A673 (cell line): Measurements from ENCODE around the gene GNAT2.

ENCODE experiments used
- EZH2 ChIP-seq: fragments of 200-600 bp; sonication (generic); IDR thresholded peaks from 2 replicates; pipeline ENCODE4 v1.6.1; 2017; ENCODE audit warnings: borderline replicate concordance, low read depth, mild to moderate bottlenecking, mixed read lengths, antibody characterized with exemption, low read length; ENCODE audit not compliant: poor library complexity, severe bottlenecking
- TF ChIP-seq, protein P1 (sequence below): fragments of 300-800, 200-600 bp; sonication (generic); conservative IDR thresholded peaks from 2 replicates; pipeline ENCODE4 v1.5.1; 2017; ENCODE audit warnings: low read depth, mild to moderate bottlenecking, antibody characterized with exemption, low read length, moderate library complexity, mixed read lengths

DNA sequence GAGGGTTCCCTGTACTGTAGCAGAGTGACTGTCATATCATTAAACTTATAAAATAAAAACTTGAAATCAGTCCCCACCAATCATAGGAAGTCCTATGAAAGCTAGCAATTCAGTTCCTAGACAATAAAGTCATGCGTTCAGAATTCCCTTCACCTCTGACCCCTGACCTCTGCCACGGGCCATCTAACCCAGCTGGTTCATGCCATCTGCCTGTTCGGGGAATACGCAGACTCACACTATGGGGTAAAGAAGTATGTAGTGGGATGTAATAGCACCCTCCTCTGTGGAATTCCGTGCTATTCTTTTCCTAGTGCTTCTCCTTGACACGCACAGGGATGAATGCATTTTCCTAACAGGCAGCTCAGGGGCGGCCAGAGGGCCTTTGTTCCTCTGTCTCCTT is 38.6 kb upstream of the GNAT2 start:
- TF ChIP-seq, protein P1, sequence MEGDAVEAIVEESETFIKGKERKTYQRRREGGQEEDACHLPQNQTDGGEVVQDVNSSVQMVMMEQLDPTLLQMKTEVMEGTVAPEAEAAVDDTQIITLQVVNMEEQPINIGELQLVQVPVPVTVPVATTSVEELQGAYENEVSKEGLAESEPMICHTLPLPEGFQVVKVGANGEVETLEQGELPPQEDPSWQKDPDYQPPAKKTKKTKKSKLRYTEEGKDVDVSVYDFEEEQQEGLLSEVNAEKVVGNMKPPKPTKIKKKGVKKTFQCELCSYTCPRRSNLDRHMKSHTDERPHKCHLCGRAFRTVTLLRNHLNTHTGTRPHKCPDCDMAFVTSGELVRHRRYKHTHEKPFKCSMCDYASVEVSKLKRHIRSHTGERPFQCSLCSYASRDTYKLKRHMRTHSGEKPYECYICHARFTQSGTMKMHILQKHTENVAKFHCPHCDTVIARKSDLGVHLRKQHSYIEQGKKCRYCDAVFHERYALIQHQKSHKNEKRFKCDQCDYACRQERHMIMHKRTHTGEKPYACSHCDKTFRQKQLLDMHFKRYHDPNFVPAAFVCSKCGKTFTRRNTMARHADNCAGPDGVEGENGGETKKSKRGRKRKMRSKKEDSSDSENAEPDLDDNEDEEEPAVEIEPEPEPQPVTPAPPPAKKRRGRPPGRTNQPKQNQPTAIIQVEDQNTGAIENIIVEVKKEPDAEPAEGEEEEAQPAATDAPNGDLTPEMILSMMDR, result no peak
- TF ChIP-seq EZH2, result no peak
